K562 (cell line): ENCODE data around the gene SUPT5H. TPM values are rescaled to one million over a fixed set of nuclear protein-coding genes. Genes with fewer than 3 reads are reported as not detected.

Source experiments
- ATAC-seq: fragments of 200-7000 bp; cut with Tn5 transposase; 3 replicates; pipeline ENCODE4 v1.9.1; 2020; ENCODE audit warnings: moderate library complexity
- BruUV-seq: library from RNA; stranded (reverse); fragments of 400-500 nt; replicated peaks from 2 replicates; lab custom pipeline; 2021; lab: Mats Ljungman, UMichigan
- CTCF ChIA-PET: fragments of 300-600 bp; formaldehyde crosslinking; extraction: SDS; loops from one replicate; lab custom pipeline; 2021; ENCODE audit warnings: low intra/inter-chr PET ratio; lab: Yijun Ruan, JAX
- POLR2A ChIA-PET: fragments of 300-600, 350-650 bp; sonication (Branson Sonifier 250); formaldehyde crosslinking; extraction: SDS; loops from one replicate; lab custom pipeline; 2021; ENCODE audit warnings: antibody characterized with exemption, inconsistent platforms; lab: Yijun Ruan, JAX
- DNase-seq, 4 experiments: peaks; one replicate each; pipeline versions ENCODE4 v3.0.0 to v3.0.0-alpha.2; 2011 to 2018; ENCODE audit warnings: low spot score in 3 of 4, mixed read lengths in 3 of 4; ENCODE audit errors: extremely low read depth in 1 of 4
- FAIRE-seq: peaks from 2 replicates; lab custom pipeline; 2011; peaks lifted over from hg19 to GRCh38; lab: Jason Lieb, UNC
- H2AFZ ChIP-seq: 2 replicates; pipeline ENCODE4 v1.6.0; 2011; ENCODE audit warnings: low read depth, low read length, control low read depth, inconsistent platforms
- H3K27ac ChIP-seq: fragments of 200-600 bp; 3 replicates; pipeline ENCODE4 v1.8.0; 2011; ENCODE audit warnings: low read depth, mild to moderate bottlenecking, control low read depth, inconsistent platforms, low read length, moderate library complexity, mixed read lengths; ENCODE audit errors: extremely low read depth
- H3K27me3 ChIP-seq, 2 experiments: fragments of 300-600 bp in 1 of 2; 2 replicates in 1 of 2; 3 replicates in 1 of 2; pipeline versions ENCODE4 v1.6.0 to v1.8.0; 2011; ENCODE audit warnings: inconsistent platforms in 2 of 2, low read length in 2 of 2, mild to moderate bottlenecking in 1 of 2, mixed read lengths in 1 of 2, moderate library complexity in 1 of 2; ENCODE audit not compliant: control insufficient read depth in 2 of 2, insufficient read depth in 2 of 2
- H3K36me3 ChIP-seq: fragments of 300-600 bp; 3 replicates; pipeline ENCODE4 v1.8.0; 2011; ENCODE audit warnings: mild to moderate bottlenecking, low read length, inconsistent platforms; ENCODE audit not compliant: control insufficient read depth, insufficient read depth
- H3K4me1 ChIP-seq, 2 experiments: fragments of 200-600 bp in 1 of 2; replicated peaks in 1 of 2; 2 replicates in 1 of 2; 3 replicates in 1 of 2; pipeline versions ENCODE4 v1.5.1 to v1.8.0; 2011; ENCODE audit warnings: inconsistent platforms in 2 of 2, low read length in 2 of 2, mild to moderate bottlenecking in 1 of 2, mixed read lengths in 1 of 2, moderate library complexity in 1 of 2; ENCODE audit not compliant: control insufficient read depth in 2 of 2, insufficient read depth in 2 of 2
- H3K4me2 ChIP-seq: 2 replicates; pipeline ENCODE4 v1.6.1; 2011; ENCODE audit warnings: low read length, control low read depth, inconsistent platforms, mixed read lengths; ENCODE audit not compliant: insufficient read depth
- H3K4me3 ChIP-seq: fragments of 200-600 bp; sonication (generic), shearing (Covaris generic); 2 replicates; pipeline ENCODE4 v1.5.1; 2016; ENCODE audit warnings: control low read depth, inconsistent platforms
- H3K79me2 ChIP-seq: fragments of 200-600 bp; 3 replicates; pipeline ENCODE4 v1.8.0; 2011; ENCODE audit warnings: low read length, inconsistent platforms; ENCODE audit not compliant: control insufficient read depth, insufficient read depth
- H3K9ac ChIP-seq, 2 experiments: 2 replicates each; pipeline versions ENCODE4 v1.6.0 to v1.6.1; 2011; ENCODE audit warnings: low read depth in 2 of 2, low read length in 2 of 2, control low read depth in 1 of 2, inconsistent platforms in 1 of 2, mild to moderate bottlenecking in 1 of 2, mixed read lengths in 1 of 2; ENCODE audit not compliant: insufficient read depth in 1 of 2
- H3K9me1 ChIP-seq: one replicate; pipeline ENCODE4 v1.6.0; 2011; ENCODE audit warnings: inconsistent platforms, mild to moderate bottlenecking, low read length, moderate library complexity; ENCODE audit not compliant: control insufficient read depth, insufficient read depth
- H3K9me3 ChIP-seq: replicated peaks from 2 replicates; pipeline ENCODE4 v1.5.1; 2011; ENCODE audit warnings: low read depth, low read length, inconsistent platforms; ENCODE audit not compliant: control insufficient read depth, insufficient read depth
- H4K20me1 ChIP-seq: replicated peaks from 2 replicates; pipeline ENCODE4 v1.6.1; 2011; ENCODE audit warnings: low read length, inconsistent platforms, mixed read lengths; ENCODE audit not compliant: control insufficient read depth, insufficient read depth
- BCL6 ChIP-seq: fragments of 250-450 bp; sonication (Bioruptor Pico); IDR thresholded peaks from 2 replicates; pipeline ENCODE4 v1.4.0; 2020
- FOXJ2 ChIP-seq: fragments of 200-800 bp; sonication (Bioruptor generic); IDR thresholded peaks from 2 replicates; pipeline ENCODE4 v1.6.1; 2016; ENCODE audit warnings: missing genetic modification characterization, missing compliant biosample characterization
- MAFG ChIP-seq: fragments of 450-650 bp; conservative IDR thresholded peaks from 2 replicates; pipeline ENCODE4 v1.6.1; 2016; ENCODE audit warnings: missing genetic modification characterization, missing compliant biosample characterization
- MAZ ChIP-seq, 2 experiments: fragments of 450-650 bp in 1 of 2; sonication (generic) in 1 of 2; formaldehyde crosslinking; IDR thresholded peaks in 1 of 2; conservative IDR thresholded peaks in 1 of 2; 2 replicates each; pipeline versions ENCODE4 v1.4.0 to v1.5.0; 2020; ENCODE audit warnings: mild to moderate bottlenecking in 1 of 2, missing genetic modification reagents in 1 of 2
- MYC ChIP-seq, 2 experiments: fragments of 250-450 bp in 1 of 2; sonication (Bioruptor Pico) in 1 of 2; IDR thresholded peaks; 2 replicates each; pipeline versions ENCODE4 v1.5.1 to v1.6.1; 2012 to 2021; ENCODE audit warnings: low read depth in 2 of 2, borderline replicate concordance in 1 of 2, improper control_type of control experiment in 1 of 2, low read length in 1 of 2, mild to moderate bottlenecking in 1 of 2, moderate library complexity in 1 of 2
- NFIX ChIP-seq: fragments of 250-450 bp; sonication (Bioruptor Pico); IDR thresholded peaks from 2 replicates; pipeline ENCODE4 v1.4.0; 2020; ENCODE audit warnings: low read depth, mild to moderate bottlenecking, moderate library complexity
- PTBP1 ChIP-seq: fragments of 200-400 bp; formaldehyde crosslinking; IDR thresholded peaks from 2 replicates; pipeline ENCODE4 v1.6.1; 2017; ENCODE audit warnings: low read depth, low read length
- TAF1 ChIP-seq: IDR thresholded peaks from 2 replicates; pipeline ENCODE4 v1.6.1; 2011; ENCODE audit warnings: mild to moderate bottlenecking, low read length, moderate library complexity; ENCODE audit not compliant: insufficient read depth, control insufficient read depth, severe bottlenecking; ENCODE audit errors: extremely low read depth
- TCFL5 ChIP-seq: fragments of 250-450 bp; sonication (Bioruptor Pico); conservative IDR thresholded peaks from 2 replicates; pipeline ENCODE4 v1.6.1; 2021; ENCODE audit warnings: mild to moderate bottlenecking, moderate library complexity, matching md5 sums
- ZBTB7A ChIP-seq: IDR thresholded peaks from 2 replicates; pipeline ENCODE4 v1.6.1; 2011; ENCODE audit warnings: low read depth, mild to moderate bottlenecking, low read length, moderate library complexity, borderline replicate concordance; ENCODE audit not compliant: control insufficient read depth
- ZNF12 ChIP-seq: sonication (generic); formaldehyde crosslinking; IDR thresholded peaks from 2 replicates; pipeline ENCODE4 v1.4.0; 2020; ENCODE audit warnings: mild to moderate bottlenecking, missing genetic modification reagents
- ZNF165 ChIP-seq: fragments of 250-450 bp; sonication (Bioruptor Pico); IDR thresholded peaks from 2 replicates; pipeline ENCODE4 v1.4.0; 2020; ENCODE audit warnings: borderline replicate concordance
- ZNF76 ChIP-seq: fragments of 250-450 bp; sonication (Bioruptor Pico); IDR thresholded peaks from 2 replicates; pipeline ENCODE4 v1.4.0; 2020; ENCODE audit warnings: mild to moderate bottlenecking, moderate library complexity, borderline replicate concordance
- WGBS: fragments of 100-300 bp; shearing (Covaris generic); methylation state at CpG from one replicate; pipeline ENCODE4 v1.1.6; 2016; ENCODE audit warnings: low coverage, mixed read lengths; ENCODE audit not compliant: insufficient coverage; ENCODE audit errors: missing lambda C conversion rate; 5-methylcytosine and 5-hydroxymethylcytosine counted together
- in situ Hi-C: fragments of 300-500 bp; cut with MboI; formaldehyde crosslinking; loops from 4 replicates; pipeline ENCODE4 v1.15.0; 2018; ENCODE audit warnings: inconsistent platforms, mixed read lengths
- intact Hi-C: fragments of 100-400 bp; cut with micrococcal nuclease; formaldehyde crosslinking; loops from 2 replicates; pipeline ENCODE4 v1.14.2; 2022
- polyA plus RNA-seq, 8 experiments: library from polyadenylated mRNA; depleted of rRNA in 4 of 8; stranded (reverse) in 5 of 8; unstranded in 3 of 8; fragments of >200 nt; fragmentation: Nextera tagmentation in 2 of 8; fragmentation: Illumina TruSeq in 1 of 8; extraction: Ambion mirVana in 2 of 8; extraction: Trizol in 1 of 8; gene quantifications; 2 replicates each; pipeline versions ENCODE4 v1.2.1 to v1.2.3, GENCODE V29; 2011 to 2014; ENCODE audit warnings: inconsistent platforms in 1 of 8, missing spikeins in 1 of 8
- total RNA-seq, 7 experiments: library from RNA; depleted of rRNA in 6 of 7; stranded (reverse); fragments of >200 nt in 6 of 7; fragmentation: Illumina TruSeq in 2 of 7; extraction: Trizol in 2 of 7; gene quantifications; 2 replicates each; pipeline versions ENCODE4 v1.2.1 to v1.2.3, GENCODE V29; 2011 to 2021; ENCODE audit warnings: low replicate concordance in 1 of 7
- TF ChIP-seq, protein P1 (sequence below): fragments of 450-650 bp; formaldehyde crosslinking; IDR thresholded peaks from 2 replicates; pipeline ENCODE4 v1.4.0; 2022; ENCODE audit warnings: mild to moderate bottlenecking, moderate library complexity
- TF ChIP-seq, protein P2 (sequence below): fragments of 450-650 bp; IDR thresholded peaks from 2 replicates; pipeline ENCODE4 v1.6.1; 2016; ENCODE audit warnings: antibody characterized with exemption
- TF ChIP-seq, protein P3 (sequence below): fragments of 200-800 bp; sonication (Bioruptor generic); IDR thresholded peaks from 2 replicates; pipeline ENCODE4 v1.6.1; 2017; ENCODE audit warnings: missing genetic modification characterization, missing compliant biosample characterization

SUPT5H gene
- total and polyA plus RNA-seq, 9 of the 15 experiments (the other 6 are each of a cell fraction or from before 2014, with no cell fraction given) = 13.3 to 85.9 (median 35.9) TPM

DNA sequence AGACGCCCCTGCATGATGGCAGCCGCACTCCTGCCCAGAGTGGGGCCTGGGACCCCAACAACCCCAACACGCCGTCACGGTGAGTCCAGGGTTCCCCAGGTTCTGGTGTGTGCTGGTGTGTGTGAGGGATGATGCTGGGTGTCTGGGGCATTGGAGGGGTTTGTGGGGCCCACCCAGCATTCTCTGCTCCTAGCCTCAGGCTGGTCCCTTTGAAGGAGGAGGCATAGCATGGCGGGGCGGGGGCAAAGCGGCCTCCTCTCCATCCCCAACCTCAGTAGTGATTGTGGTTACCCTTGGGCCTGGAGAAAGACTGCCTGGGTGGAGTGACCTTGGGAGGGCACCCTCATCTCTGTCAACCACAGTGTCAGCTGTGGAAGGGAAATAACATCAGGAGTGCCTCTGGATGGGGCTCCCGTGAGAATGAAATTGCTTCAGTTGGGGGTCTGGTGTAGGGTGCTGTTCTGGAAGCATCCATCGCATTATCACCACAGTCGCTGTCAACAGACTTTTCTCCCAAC, 28.1 kb downstream of the SUPT5H start (continued):
- TF ChIP-seq, protein P1, sequence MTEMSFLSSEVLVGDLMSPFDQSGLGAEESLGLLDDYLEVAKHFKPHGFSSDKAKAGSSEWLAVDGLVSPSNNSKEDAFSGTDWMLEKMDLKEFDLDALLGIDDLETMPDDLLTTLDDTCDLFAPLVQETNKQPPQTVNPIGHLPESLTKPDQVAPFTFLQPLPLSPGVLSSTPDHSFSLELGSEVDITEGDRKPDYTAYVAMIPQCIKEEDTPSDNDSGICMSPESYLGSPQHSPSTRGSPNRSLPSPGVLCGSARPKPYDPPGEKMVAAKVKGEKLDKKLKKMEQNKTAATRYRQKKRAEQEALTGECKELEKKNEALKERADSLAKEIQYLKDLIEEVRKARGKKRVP (CRISPR knock-in tag) = no peak
- TF ChIP-seq ZNF165 = no peak
- TF ChIP-seq MYC (IDR thresholded peaks at IDR 0.05; ENCODE audit: low read depth, low read length) = no peak
- no peak for TF ChIP-seq MYC (CRISPR knock-in tag; IDR thresholded peaks at IDR 0.05; ENCODE audit: borderline replicate concordance, low read depth)
- TF ChIP-seq BCL6 (CRISPR knock-in tag) = no peak
- TF ChIP-seq FOXJ2 (tag) = no peak
- no peak for TF ChIP-seq NFIX (CRISPR knock-in tag)
- TF ChIP-seq, all 486 proteins: peak for 0

DNA sequence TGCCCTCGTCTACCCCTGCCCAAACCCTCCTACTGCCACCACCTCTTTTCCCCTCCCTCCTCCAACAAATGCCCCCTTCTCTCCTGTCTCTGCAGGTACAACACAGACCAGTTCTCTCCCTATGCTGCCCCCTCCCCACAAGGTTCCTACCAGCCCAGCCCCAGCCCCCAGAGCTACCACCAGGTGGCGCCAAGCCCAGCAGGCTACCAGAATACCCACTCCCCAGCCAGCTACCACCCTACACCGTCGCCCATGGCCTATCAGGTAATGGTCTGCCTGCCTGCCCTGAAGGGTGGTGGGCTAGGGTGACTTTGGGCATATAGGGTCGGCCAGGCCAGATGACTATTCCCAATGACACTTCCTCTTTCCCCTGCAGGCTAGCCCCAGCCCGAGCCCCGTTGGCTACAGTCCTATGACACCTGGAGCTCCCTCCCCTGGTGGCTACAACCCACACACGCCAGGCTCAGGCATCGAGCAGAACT, 28.8 kb downstream of the SUPT5H start:
- FAIRE-seq = peak; percentile 11
- Histone ChIP-seq H3K4me3 (no peak overlapping the region), H3K79me2 (no peaks in the 10 kb centered on the region), H3K4me2 (no peak overlapping the region), H3K4me1 (peaks cover 4 to 16% of the 10 kb centered on the region in 2 experiments; a peak in 2 of 5 replicates), H3K9me1 (no peaks in the 10 kb centered on the region), H4K20me1 (no peaks in the 10 kb centered on the region; the same call in 1 of the 2 replicates), H3K36me3 (peaks cover 77% of the 10 kb centered on the region), H3K27me3 (no peaks in the 10 kb centered on the region), H3K9me3 (no peaks in the 10 kb centered on the region), H3K9ac (no peak overlapping the region), H3K27ac (no peak overlapping the region), H2AFZ (no peak overlapping the region)
- no TSS peak for BruUV-seq
- intact Hi-C loops = loop anchor here (2.0 kb wide), 1 partner anchor 59 kb away; the partner anchor contains the start of gene EID2B
- ChIA-PET POLR2A (interaction anchor here (0.7 to 1.1 kb wide), 2 partner anchors 20 to 59 kb away, joined by 3 to 4 read pairs; no protein-coding TSS in a partner anchor), CTCF (interaction anchor here (0.6 to 2.0 kb wide), 3 partner anchors 58 to 1727 kb away, joined by 3 to 12 read pairs (median 3); partner anchors contain the start of gene EID2B)
- WGBS = 57% methylated on average over 9 of the region's 9 CpGs
- DNase-seq = peak; percentile 69 to 74 (median 72)
- in situ Hi-C loops = no loop called here
- ATAC-seq = peak; percentile 93
- peak; percentile 76 for TF ChIP-seq ZBTB7A
- TF ChIP-seq, protein P2, sequence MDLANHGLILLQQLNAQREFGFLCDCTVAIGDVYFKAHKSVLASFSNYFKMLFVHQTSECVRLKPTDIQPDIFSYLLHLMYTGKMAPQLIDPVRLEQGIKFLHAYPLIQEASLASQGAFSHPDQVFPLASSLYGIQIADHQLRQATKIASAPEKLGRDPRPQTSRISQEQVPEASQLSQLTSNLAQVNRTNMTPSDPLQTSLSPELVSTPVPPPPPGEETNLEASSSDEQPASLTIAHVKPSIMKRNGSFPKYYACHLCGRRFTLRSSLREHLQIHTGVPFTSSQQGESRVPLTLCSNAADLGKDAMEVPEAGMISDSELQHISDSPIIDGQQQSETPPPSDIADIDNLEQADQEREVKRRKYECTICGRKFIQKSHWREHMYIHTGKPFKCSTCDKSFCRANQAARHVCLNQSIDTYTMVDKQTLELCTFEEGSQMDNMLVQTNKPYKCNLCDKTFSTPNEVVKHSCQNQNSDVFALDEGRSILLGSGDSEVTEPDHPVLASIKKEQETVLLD = peak; percentile 38; the same call in 1 of the 2 replicates
- TF ChIP-seq TCFL5 (CRISPR knock-in tag) = no peak
- TF ChIP-seq PTBP1 = no peak
- peak in 1 of 2 experiments; percentile 36; a peak in 1 of 4 replicates for TF ChIP-seq MAZ (CRISPR knock-in tag; conservative IDR thresholded peaks at IDR 0.05 in 1 of 2, IDR thresholded peaks at IDR 0.05 in 1 of 2)
- no peak for TF ChIP-seq TAF1
- TF ChIP-seq ZNF12 = no peak
- no peak for TF ChIP-seq MAFG (tag)
- TF ChIP-seq ZNF76 = no peak
- TF ChIP-seq, protein P3, sequence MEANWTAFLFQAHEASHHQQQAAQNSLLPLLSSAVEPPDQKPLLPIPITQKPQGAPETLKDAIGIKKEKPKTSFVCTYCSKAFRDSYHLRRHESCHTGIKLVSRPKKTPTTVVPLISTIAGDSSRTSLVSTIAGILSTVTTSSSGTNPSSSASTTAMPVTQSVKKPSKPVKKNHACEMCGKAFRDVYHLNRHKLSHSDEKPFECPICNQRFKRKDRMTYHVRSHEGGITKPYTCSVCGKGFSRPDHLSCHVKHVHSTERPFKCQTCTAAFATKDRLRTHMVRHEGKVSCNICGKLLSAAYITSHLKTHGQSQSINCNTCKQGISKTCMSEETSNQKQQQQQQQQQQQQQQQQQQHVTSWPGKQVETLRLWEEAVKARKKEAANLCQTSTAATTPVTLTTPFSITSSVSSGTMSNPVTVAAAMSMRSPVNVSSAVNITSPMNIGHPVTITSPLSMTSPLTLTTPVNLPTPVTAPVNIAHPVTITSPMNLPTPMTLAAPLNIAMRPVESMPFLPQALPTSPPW (CRISPR knock-in tag) = peak; percentile 38
